ENCODE data around the gene MYH14.

The MYH14 gene

DNA sequence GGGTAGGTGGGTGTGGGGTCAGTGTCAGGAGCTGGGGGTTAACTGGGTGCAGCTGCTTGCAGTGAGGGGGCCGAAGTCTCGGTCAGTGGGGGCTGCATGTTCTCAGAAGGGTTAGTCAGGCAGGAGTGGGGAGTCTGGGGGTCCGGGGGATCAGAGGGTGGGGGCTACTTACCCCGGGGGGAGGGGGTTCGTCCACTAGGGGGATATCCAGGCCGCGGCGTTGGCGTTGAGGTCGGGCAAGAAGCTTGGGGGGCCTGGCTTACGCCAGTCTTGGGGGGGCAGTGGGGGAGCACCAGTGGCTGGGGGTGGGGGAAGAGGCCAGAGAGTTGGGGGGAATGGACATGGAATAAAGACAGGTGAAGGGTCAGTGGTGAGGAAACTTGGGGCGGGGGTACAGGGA, 116.6 kb downstream of the MYH14 start:
- in situ Hi-C loops (cut with HindIII; ENCODE audit: low pct_ligation_motif_present, low sequenced_read_pairs): no loop called here
- no peak for TF ChIP-seq CTCF (IDR thresholded peaks at IDR 0.05; ENCODE audit: low read depth, low read length, missing control alignments)
- DNase-seq: no peak
- Histone ChIP-seq H3K4me3 (ENCODE audit: low read depth, low read length) (no peak overlapping the region), H3K36me3 (replicated peaks) (no peaks in the 10 kb centered on the region), H3K27ac (no peak overlapping the region), H3K27me3 (replicated peaks) (peaks cover 9% of the 10 kb centered on the region)

DNA sequence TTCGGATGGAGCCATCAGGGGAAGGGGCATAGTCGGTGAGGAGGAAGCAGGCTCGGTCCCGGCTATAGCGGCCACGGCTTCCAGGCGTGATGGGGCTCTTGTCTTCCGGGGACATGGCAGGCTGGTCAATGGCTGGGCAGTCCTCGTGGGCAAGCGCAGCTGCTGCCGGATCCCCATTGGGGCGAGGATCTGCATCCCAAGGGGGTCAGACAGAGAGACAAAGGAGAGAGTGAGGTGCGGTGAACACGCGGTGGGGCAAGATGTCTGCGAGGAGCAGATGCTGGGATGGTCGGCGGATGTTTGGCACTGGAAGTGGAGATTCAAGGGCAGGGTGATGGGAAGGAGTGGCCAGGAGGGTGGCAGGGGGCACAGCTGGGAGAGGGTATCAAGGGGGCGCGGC, 117.2 kb downstream of the MYH14 start:
- no peak for DNase-seq
- Histone ChIP-seq H3K36me3 (replicated peaks) (no peaks in the 10 kb centered on the region), H3K27me3 (replicated peaks) (peaks cover 6% of the 10 kb centered on the region), H3K27ac (no peak overlapping the region), H3K4me3 (ENCODE audit: low read depth, low read length) (no peak overlapping the region)
- in situ Hi-C loops (cut with HindIII; ENCODE audit: low pct_ligation_motif_present, low sequenced_read_pairs): no loop called here
- TF ChIP-seq CTCF (IDR thresholded peaks at IDR 0.05; ENCODE audit: low read depth, low read length, missing control alignments): no peak

GRCh38 chr19:50321831-50322230, 118.4 kb downstream of the MYH14 start:
- Histone ChIP-seq H3K27me3 (replicated peaks) (peaks cover 4% of the 10 kb centered on the region), H3K4me3 (ENCODE audit: low read depth, low read length) (no peak overlapping the region), H3K27ac (no peak overlapping the region), H3K36me3 (replicated peaks) (no peaks in the 10 kb centered on the region)
- in situ Hi-C loops (cut with HindIII; ENCODE audit: low pct_ligation_motif_present, low sequenced_read_pairs): no loop called here
- no peak for DNase-seq
- no peak for TF ChIP-seq CTCF (IDR thresholded peaks at IDR 0.05; ENCODE audit: low read depth, low read length, missing control alignments)

GRCh38 chr19:50322234-50322633, 118.8 kb downstream of the MYH14 start:
- no peaks in the 10 kb centered on the region for H3K36me3 ChIP-seq (replicated peaks)
- in situ Hi-C loops (cut with HindIII; ENCODE audit: low pct_ligation_motif_present, low sequenced_read_pairs): no loop called here
- H3K4me3 ChIP-seq (ENCODE audit: low read depth, low read length): no peak overlapping the region
- no peak for DNase-seq
- peaks cover 6% of the 10 kb centered on the region for H3K27me3 ChIP-seq (replicated peaks)
- no peak for TF ChIP-seq CTCF (IDR thresholded peaks at IDR 0.05; ENCODE audit: low read depth, low read length, missing control alignments)
- H3K27ac ChIP-seq: no peak overlapping the region

- H3K36me3 ChIP-seq (replicated peaks): no peaks in the 10 kb centered on the region
- H3K27me3 ChIP-seq (replicated peaks): peaks cover 13% of the 10 kb centered on the region
- no peak overlapping the region for H3K27ac ChIP-seq
- in situ Hi-C loops (cut with HindIII; ENCODE audit: low pct_ligation_motif_present, low sequenced_read_pairs): no loop called here
- no peak for DNase-seq
- TF ChIP-seq CTCF (IDR thresholded peaks at IDR 0.05; ENCODE audit: low read depth, low read length, missing control alignments): no peak
- H3K4me3 ChIP-seq (ENCODE audit: low read depth, low read length): no peak overlapping the region
Measured at GRCh38 chr19:50322931-50323781, 119.7 kb downstream of the MYH14 start.

DNA sequence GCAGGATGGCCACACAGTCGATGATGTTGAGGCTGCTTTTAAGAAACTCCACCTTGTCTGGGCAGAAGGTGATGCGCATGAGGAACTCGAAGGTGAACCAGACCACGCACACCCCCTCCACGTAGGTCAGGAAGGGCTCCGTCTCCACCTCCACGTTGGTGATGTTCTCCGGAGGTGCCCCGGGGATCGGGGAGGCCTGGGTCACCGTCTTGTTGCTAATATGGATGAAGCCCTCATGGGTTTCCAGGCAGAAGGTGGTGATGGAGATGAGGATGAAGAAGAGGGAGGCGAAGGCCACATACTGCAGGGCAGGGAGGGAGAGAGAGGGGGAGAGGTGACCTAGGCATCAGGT, 120.3 kb downstream of the MYH14 start:
- Histone ChIP-seq H3K4me3 (ENCODE audit: low read depth, low read length) (no peak overlapping the region), H3K27ac (no peak overlapping the region), H3K36me3 (replicated peaks) (no peaks in the 10 kb centered on the region), H3K27me3 (replicated peaks) (peaks cover 16% of the 10 kb centered on the region)
- in situ Hi-C loops (cut with HindIII; ENCODE audit: low pct_ligation_motif_present, low sequenced_read_pairs): no loop called here
- no peak for DNase-seq
- TF ChIP-seq CTCF (IDR thresholded peaks at IDR 0.05; ENCODE audit: low read depth, low read length, missing control alignments): no peak
